GM18508 (cell line): Measurements from ENCODE around the gene TPX2.

ENCODE experiments used
- ATAC-seq: cut with Tn5 transposase; IDR thresholded peaks from one replicate; pipeline ENCODE4 v1.9.1; 2021; ENCODE audit warnings: moderate number of reproducible peaks; ENCODE audit not compliant: insufficient read depth, unreplicated experiment

Gene TPX2

DNA sequence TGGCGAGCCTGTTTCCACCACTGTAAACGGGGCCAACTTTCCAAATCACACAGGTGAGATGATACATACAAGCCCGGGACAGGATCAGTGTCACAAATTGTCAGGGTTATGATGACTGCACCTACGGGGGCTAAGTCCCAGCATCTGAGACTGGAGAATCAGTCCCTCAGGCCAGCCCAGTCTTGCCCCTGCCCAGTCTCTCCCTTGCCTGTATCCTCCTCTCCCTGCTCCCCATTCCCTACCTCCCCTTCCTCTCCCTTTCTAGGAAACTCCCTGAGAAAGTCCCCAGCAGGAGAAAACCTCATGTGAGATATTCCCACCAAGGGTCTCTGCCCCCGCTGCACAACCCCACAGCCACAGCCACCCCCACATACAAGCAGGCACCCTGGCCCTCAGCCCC lies 104.8 kb downstream of the TPX2 start:
- no peak for ATAC-seq

DNA sequence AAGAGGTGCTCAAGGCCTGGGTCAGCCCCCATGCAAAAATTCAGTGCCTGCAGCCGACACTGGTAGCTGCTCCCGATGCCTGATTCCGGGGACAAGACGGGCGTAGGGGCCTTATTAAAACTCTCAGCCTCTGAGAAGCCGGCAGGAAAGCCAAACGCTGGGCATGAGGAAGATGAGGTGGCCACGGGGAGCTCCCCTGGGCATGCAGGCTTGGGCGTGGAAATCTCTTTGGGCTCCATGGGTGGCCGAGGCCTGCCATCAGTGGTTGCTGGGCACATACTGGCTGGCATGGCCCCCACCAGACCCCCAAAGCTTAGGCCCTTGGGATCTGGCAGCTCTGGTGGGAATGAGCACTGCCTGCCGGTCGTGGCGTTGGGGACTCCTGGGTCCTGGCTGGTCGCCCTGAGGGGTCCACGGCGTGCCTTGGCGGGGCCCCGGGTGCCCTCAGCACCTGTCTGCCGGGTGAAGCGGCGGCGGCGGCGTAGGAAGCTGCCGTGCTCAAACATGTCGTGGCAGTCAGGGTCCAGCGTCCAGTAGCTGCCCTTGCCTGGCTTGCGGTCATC lies 105.7 kb downstream of the TPX2 start:
- no peak for ATAC-seq

DNA sequence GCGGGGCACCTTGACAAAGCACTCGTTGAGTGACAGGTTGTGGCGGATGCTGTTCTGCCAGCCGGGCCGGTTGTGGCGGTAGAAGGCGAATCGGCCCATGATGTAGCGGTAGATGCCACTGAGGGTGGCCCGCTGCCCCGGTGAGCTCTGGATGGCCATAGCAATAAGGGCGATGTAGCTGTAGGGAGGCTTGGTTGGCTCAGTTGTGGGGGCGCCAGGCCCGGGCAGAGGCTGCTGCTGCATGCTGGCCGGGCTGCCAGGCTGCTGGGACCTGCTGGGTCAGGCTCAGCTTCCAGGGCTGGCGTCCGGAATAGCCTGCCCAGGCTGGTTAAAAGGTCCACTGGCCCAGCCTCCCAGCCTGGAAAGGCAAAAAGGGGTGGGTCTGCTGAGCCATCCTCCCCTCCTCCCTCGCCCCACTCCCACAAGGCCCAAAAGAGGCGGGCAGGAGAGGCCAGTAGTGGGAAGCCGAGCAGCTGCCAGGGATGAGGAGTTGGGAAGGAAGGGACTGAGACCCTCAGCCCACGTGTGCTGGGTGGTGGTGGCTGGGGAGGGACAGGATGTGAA lies 106.3 kb downstream of the TPX2 start, which contains the start of gene FOXS1:
Gene FOXS1 (minus strand): TSS at position 305 of the 564 bp plus-strand sequence. CDS start 62 bp downstream, at position 243.
- no peak for ATAC-seq

DNA sequence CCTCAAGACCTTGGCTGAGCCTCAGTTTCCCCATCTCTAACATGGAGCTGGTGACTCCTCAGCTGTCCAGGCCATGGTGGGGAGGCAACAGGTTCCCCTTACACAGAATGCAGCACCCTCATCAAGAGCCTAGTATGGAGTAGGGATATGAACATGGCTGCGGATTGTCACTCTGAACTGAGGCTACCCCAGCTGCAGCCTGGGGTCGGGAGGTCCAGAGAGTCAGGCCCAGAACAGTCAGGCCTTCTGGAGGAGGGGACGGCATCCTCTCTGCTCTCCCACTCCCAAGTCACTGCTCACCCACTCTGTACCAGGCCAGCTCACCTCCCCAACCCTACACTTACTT lies 107.7 kb downstream of the TPX2 start:
- ATAC-seq = no peak

DNA sequence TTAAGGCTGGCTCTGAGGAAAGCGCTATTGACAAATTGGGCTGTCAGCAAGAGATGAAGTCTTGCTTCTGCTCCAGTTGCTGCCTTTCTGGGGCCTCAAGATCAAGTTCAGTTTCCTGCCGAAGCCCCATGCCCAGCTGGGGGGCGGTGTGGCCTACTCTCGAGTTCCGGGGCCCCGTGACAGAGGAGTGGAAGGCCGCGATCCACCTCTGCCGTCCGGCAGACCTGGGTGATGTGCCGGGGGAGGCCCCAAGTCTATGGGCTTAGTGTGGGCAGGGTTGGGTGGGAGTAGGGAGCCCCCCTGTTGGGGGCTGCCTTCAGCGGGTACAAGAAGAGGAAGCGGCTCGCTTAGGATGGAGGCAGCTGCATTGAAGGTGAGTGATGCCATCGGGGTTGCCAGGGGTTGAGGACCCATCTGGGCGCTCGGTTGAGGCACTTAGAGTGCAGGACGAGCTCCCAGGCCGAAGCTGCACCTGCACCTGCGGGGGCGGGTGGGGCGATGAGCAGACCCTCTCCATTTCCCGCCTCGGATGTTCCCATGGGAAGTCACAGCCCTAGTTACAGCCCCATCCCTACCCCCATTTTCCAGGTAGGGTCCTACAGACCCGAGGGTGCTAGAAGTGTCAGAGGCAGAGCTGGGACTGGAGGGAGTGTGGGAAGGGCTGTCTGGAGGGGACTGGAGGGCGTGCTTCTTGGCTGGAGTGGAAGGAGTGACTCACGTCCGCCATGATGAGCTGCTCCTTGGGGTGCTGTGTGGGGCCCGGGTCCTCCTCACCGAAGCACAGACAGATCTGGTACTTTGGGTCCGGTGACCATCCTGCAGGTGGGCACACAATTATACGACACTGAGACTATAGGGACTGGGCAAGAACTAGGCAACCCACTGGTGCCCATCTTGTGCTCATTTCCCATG lies 109.3 kb downstream of the TPX2 start:
- ATAC-seq = no peak

DNA sequence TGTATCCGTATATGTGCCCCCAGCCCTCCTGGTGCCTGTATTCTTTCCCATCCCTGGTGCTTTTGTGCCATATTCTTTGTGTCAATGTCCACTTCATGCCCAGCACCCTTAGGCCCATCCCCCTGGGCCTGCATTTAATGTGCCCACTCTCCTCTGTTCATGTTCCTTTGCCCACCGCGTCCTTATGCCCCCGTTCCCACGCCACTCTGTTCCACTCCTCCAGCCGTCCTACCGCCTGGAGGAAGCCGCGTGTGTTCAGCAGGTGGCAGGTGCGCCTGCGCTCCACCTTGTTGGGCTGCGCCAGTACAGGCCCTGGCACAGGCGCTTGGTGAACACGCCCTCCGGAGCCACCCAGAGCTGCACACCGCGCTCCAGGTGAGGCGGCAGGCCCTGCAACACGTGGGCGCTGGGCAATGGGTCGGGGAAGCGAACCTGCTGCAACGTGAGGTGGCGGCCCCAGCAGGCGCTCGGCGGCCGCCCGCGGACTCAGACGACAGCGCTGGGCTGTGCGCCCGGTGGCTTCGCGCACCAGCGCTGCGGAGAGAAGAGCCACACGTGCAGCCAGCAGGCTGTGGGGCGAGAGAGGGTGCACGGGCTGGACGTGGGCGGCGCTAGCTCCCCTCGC lies 110.3 kb downstream of the TPX2 start:
- no peak for ATAC-seq
